Prostate gland (tissue), 2 donors: ENCODE data around the gene AK8.

ENCODE experiments used
- CTCF ChIP-seq, 4 experiments: fragments of 200-600 bp in 2 of 4; fragments of 450-650 bp in 2 of 4; sonication (generic) in 2 of 4; IDR thresholded peaks; 1 replicate in 3 of 4; 2 replicates in 1 of 4; pipeline ENCODE4 v1.5.1; 2016 to 2019; ENCODE audit warnings: antibody characterized with exemption in 4 of 4, mild to moderate bottlenecking in 2 of 4, moderate library complexity in 2 of 4
- POLR2A ChIP-seq: fragments of 450-650 bp; IDR thresholded peaks from one replicate; pipeline ENCODE4 v1.6.1; 2016; ENCODE audit warnings: antibody characterized with exemption, mild to moderate bottlenecking
- POLR2AphosphoS5 ChIP-seq: sonication (generic); formaldehyde crosslinking; IDR thresholded peaks from one replicate; pipeline ENCODE4 v1.6.1; 2017; ENCODE audit warnings: antibody characterized with exemption

GRCh38 chr9:132780230-132781007 is 97.7 kb downstream of the AK8 start:
- TF ChIP-seq POLR2A = no peak
- no peak for TF ChIP-seq CTCF (IDR thresholded peaks at IDR 0.05)
- no peak for TF ChIP-seq POLR2AphosphoS5
